HG02938 (cell line): ENCODE measurements around the gene CCDC61.

Source experiments
- ATAC-seq: cut with Tn5 transposase; IDR thresholded peaks from one replicate; pipeline ENCODE4 v1.9.1; 2021; ENCODE audit warnings: mild to moderate bottlenecking, moderate library complexity; ENCODE audit not compliant: unreplicated experiment

The CCDC61 gene

DNA sequence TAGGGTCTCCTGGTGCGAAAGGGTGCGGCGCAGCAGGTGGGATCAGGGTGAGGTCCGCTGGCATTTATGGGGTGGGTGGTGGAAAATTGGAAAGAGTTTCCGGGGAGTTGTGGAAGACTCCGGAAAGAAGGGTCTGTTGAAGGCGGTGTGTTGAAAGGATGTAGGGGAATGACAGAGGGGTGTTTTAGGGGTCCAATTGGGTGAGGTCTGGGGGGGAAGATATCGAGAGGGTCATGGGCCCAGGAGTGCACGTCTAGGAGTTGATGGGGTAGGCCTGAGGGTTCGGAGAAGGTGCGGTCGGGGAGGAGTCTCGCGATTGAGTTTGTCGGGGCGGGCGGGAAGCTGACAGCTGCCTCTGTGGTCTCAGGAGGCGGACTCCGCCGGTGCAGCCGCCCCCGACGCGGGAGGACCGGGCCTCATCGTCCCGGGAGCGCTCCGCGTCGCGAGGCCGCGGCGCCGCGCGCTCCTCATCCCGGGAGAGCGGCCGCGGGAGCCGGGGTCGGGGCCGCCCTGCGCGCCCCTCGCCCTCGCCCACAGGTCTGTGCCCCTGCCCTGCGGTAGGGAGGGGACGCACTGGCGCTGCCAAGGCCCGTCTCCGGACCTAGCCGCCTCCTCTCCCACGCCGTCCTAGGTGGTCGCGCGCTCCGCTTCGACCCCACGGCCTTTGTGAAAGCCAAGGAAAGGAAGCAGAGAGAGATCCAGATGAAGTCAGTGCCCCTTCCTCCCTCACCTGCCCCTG, 20.6 kb downstream of the CCDC61 start:
- ATAC-seq = no peak

DNA sequence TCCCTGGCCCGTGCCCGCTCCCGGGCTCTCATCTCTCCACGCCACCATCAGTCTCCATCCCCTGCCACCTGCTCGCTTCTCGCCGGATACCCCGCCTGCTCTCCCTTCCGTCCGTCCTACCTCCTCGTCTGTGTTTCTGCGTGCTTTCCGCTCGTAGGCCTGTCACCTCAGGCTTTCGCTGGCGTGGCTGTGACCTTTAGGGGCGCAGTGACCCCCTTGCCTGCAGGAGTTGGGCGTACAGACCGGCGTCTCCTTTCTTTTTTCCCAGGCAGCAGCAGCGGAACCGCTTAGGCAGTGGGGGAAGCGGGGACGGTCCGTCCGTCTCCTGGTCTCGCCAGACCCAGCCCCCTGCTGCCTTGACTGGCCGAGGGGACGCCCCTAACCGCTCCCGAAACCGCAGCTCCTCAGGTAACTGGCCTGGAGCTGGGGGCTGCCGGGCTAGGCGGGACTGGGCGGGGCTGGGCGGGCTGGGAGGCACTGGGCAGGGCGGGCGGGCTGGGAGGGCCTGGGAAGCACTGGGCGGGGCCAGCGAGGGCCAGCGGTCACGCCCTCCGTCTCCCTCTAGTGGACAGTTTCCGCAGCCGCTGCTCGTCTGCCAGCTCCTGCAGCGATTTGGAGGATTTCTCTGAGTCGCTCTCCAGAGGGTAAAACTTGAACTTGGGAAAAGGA, 21.3 kb downstream of the CCDC61 start:
- ATAC-seq = no peak

GRCh38 chr19:46017095-46017429, 21.8 kb downstream of the CCDC61 start:
- no peak for ATAC-seq

DNA sequence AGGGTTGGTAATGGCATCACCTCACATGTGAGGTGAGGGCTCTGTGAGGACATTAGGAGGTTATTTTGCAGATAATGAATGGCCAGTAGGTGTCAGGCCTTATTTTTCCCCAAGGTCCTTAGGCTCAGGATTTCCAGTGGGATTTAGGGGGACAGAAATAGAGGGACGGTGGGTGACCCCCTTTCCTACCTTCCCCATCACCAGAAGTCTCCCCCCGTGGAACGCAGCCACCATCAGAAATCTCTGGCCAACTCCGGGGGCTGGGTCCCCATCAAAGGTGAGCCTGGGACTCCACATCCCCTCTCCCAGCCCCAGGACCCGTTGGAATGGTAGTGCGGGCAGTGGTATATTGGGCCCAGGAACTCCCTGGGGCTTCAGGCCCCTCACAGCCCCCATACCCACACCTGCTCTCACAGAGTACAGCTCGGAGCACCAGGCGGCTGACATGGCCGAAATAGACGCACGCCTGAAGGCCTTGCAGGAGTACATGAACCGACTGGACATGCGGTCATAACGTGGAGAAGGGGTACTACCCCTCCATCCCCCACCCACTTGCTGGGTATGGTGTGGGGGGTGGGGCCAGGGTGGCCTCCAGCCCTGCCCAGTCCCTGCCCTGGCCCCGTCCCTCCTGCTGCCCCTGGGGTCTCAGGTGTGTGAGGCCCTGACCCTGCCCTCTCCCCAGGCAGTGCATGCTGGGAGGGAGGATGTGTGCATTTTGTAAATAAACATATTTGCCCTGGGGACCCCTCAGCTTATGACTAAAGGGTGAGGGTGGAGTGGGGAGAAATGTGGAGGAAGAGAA, 22.8 kb downstream of the CCDC61 start:
- no peak for ATAC-seq

- ATAC-seq = no peak
Measured at GRCh38 chr19:46018729-46019251, 23.5 kb downstream of the CCDC61 start.

GRCh38 chr19:46019270-46019669, 24.0 kb downstream of the CCDC61 start:
- no peak for ATAC-seq

- ATAC-seq = no peak
Measured at GRCh38 chr19:46020819-46021125, 25.5 kb downstream of the CCDC61 start.

DNA sequence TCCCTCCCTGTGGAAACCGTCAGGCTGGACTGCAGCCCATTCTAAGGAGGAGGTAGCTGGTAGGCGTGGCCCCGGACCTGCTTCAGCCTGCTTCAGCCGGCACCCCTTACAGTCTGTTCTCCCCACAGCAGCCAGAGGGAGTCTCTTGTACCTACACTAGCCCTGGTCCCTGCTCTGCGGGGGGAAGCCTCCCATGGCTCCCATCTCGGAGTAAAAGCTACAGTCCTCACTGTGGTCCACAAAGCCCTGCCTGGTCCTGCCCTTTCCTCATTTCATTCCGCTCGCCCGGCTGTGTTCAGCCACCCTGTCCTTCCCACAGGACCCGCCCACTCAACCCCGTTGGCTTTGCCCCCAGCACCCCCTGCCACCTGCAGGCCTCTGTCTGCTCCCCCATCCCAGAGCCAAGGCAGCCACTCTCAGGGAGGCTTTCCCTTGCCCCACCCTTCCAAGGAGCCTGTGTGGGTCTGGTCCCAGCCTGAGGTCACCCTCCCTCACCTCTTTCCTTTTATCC, 26.3 kb downstream of the CCDC61 start:
- ATAC-seq = no peak

- ATAC-seq = no peak
Measured at GRCh38 chr19:46022061-46022430, 26.8 kb downstream of the CCDC61 start.

DNA sequence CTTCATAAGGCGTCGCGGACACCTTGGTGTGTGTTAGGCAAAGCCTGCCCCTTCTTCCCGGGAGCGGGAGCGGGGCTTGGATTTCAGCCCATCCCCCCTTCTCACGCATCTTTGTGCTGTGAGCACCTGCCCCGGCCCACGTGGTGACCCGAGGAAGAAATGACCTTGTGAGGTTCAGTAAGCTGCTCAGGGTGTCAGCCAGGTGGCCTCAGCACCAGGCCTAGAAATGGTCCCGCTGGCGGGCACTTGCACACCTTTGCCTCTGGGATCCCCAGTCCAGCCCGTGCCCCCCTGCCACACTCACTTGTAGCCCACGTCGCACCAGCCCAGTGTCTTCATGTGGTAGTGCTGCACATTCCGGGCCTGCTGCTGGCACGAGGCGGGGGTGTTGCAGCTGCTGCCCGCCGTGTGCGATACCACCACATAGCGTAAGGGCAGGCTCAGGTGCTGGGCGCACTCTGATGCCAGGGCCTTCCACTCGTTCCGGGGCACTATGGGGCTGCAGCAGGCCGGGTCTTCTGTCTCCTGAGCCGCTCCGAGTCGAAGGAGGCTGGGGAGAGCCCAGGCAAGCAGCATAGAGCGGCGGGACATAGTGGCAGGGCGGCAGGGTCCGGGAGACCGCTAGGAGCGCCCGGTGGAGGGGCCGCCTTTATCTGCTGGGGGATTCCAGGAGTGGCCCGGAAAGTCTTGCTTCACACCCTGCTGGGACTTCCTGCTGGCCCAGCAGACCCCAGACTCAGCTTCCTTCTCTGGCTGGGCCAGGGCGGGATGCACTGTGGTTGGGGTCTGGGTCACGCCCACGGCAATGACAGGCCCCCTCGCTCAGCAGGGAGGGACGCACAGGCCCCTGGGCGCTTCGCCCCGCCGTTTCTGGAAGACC, 27.4 kb downstream of the CCDC61 start, which contains the start of gene PGLYRP1:
Gene PGLYRP1, minus strand, starts transcription at position 623 of the 880 bp plus-strand sequence. Its CDS starts 32 bp downstream, at position 591.
- ATAC-seq = no peak

DNA sequence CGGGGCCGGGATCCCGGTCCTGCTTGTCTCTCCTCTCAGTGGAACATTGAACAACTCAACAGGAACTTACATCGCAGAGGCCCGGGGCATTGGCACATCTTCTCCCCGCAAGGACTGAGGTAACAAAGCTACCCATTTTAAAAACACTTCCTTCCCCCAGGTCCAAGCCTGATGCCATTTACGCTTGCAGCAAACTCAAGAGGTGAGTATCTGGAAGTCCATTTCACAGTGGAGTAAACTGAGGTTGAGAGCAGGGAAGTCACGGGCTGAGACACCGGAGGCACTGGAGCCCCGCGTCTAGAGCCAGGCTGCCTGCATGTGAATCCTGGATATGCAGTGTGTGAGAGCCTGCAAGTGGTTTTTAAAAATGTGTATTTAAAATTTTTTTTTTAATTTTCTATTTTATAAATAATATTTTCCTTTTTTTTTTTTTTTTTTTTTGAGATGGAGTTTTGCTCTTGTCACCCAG, 28.1 kb downstream of the CCDC61 start:
- ATAC-seq = no peak

DNA sequence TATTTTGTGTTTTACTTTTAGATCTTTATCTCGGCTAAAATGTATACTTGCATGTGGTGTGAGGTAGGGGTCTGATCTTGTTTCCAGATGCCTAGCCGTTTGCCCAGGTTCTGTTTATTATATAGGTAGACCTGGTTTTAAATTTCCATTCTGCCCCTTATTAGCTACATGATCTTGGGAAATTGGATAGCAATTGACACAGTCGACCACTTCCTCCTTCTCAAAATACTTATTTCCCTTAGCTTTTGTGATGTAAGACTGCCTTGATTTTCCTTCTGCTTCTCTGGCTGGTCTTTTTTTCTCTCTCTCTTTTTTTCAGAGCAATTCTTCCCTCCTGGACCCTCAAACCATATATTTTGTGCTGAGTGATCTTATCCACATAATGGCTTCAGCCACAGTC, 30.6 kb downstream of the CCDC61 start:
- ATAC-seq = no peak

DNA sequence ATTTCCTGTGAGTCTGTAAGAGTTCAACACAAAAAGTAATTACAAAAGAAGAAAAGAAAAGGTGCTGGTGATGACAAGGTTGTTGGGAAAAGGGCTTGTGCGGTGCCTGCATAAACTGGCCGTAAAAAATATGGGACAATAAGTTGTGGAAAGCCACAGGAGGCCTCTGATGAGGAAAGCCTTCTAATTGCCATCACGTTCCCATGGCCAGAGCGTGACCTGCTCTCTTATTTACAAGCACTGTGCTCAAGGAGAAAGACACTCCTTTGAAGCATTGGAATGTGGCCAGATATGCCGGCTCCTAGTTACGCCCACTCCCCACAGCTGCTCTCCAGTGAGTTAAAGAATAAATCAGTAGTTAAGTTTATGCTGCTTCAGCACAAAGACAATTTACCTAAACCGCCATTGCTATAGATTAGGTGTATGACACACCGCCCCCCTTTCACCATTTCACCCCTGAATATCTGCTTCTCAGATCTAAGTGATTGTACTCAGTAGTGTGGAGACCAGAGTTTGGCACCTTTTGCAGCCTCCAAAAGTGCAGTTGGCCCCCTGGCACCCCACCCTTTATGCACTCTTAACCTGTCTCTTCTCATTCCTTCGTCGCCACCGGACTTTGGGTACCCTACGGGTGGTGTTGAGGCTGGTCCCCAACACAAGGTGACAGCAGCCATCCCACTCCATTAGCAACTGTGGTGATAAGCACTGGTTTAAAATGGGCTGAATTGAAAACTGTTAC, 35.7 kb downstream of the CCDC61 start:
- no peak for ATAC-seq

- ATAC-seq = no peak
Measured at GRCh38 chr19:46031781-46032596, 36.7 kb downstream of the CCDC61 start.

GRCh38 chr19:46032597-46033025, 37.3 kb downstream of the CCDC61 start:
- ATAC-seq = no peak

- ATAC-seq = no peak
Measured at GRCh38 chr19:46033401-46033800, 38.1 kb downstream of the CCDC61 start.

DNA sequence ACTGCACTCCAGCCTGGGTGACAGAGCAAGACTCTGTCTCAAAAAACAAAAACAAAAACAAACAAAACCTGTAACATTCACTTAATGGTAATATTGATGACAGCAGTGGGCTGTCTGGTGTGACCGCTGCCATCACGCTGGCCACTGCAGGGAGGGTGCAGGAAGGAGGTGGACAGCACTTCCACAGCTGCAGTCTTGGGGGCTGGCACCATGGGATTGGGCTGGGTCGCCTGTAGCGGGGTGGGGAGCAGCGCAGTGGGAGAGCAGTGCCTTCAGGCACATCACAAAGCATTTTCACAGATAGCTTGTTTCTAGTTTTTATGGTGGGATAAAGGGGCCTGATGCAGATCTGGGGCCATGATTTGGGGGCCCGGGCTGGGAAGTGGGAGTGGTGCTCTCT, 40.3 kb downstream of the CCDC61 start:
- ATAC-seq = no peak

- ATAC-seq = no peak
Measured at GRCh38 chr19:46035986-46036743, 40.9 kb downstream of the CCDC61 start.
